22Rv1 (cell line): ENCODE data around the gene CHST10.

Source experiments
- ZFX ChIP-seq: fragments of 450-650 bp; IDR thresholded peaks from 2 replicates; pipeline ENCODE4 v1.6.1; 2017; ENCODE audit warnings: antibody characterized with exemption, borderline replicate concordance
- TF ChIP-seq, protein P1 (sequence below): fragments of 450-650 bp; IDR thresholded peaks from 2 replicates; pipeline ENCODE4 v1.5.1; 2017; ENCODE audit warnings: mild to moderate bottlenecking

DNA sequence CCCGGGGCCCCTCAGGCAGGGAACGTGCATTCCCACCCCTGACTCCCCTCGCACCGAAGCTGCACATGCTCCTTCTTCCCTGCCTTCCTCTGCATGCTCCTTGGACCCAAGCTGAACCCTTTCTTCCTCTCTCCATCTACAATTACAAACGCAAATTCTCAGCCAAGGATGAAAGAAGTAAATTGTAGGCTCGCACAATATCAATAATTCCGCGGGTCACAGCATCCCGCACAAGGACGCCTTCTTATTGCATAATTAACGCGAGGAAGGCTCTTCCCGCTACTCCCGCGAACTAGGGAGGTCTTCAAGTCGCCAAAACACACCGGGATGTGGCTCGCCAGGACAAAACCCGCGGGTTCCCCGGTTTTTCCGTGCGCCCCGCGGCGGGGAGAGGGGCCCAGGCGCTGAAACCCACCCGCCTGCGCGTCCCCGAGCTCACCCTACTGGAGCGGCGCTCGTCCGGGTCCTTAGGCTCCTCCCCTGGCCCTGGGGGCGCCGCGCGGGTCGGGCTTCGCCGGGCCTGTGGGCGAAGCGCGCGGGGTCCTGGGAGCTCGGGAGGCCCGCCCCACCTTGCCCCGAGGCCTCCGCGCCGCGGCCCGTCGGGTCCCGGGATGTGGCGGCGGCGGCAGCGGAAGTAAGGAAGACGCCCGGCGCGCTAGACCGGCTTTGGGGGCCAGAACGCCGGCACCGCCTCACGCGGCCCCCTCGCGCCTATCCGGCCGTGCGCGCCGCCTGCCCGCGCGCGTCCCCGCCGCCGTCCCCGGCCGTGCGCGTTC is at the start of gene CHST10:
- TF ChIP-seq, protein P1, sequence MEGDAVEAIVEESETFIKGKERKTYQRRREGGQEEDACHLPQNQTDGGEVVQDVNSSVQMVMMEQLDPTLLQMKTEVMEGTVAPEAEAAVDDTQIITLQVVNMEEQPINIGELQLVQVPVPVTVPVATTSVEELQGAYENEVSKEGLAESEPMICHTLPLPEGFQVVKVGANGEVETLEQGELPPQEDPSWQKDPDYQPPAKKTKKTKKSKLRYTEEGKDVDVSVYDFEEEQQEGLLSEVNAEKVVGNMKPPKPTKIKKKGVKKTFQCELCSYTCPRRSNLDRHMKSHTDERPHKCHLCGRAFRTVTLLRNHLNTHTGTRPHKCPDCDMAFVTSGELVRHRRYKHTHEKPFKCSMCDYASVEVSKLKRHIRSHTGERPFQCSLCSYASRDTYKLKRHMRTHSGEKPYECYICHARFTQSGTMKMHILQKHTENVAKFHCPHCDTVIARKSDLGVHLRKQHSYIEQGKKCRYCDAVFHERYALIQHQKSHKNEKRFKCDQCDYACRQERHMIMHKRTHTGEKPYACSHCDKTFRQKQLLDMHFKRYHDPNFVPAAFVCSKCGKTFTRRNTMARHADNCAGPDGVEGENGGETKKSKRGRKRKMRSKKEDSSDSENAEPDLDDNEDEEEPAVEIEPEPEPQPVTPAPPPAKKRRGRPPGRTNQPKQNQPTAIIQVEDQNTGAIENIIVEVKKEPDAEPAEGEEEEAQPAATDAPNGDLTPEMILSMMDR: no peak
- TF ChIP-seq ZFX: no peak
